Sigmoid colon (tissue), 7 donors: ENCODE data around the gene TSC2. TPM values are rescaled to one million over a fixed set of nuclear protein-coding genes. Genes with fewer than 3 reads are reported as not detected.

Experiments used
- DNase-seq: peaks from one replicate; pipeline ENCODE4 v3.0.0-alpha.2; 2019
- H3K27ac ChIP-seq, 4 donors: fragments of 200-600 bp; sonication (generic); one replicate each; pipeline ENCODE4 v1.5.1; 2016 to 2019; ENCODE audit warnings: mild to moderate bottlenecking in 1 of 4
- H3K27me3 ChIP-seq, 3 donors: fragments of 200-600 bp; sonication (generic); one replicate each; pipeline ENCODE4 v1.5.1; 2019; ENCODE audit warnings: mild to moderate bottlenecking in 1 of 3
- H3K36me3 ChIP-seq, 4 donors: fragments of 200-600 bp; sonication (generic); one replicate each; pipeline ENCODE4 v1.5.1; 2016 to 2019
- H3K4me1 ChIP-seq, 4 donors: fragments of 200-600 bp; sonication (generic); one replicate each; pipeline ENCODE4 v1.5.1; 2017 to 2019
- H3K4me3 ChIP-seq, 4 donors: fragments of 200-600 bp; sonication (generic); one replicate each; pipeline ENCODE4 v1.5.1; 2017 to 2019; ENCODE audit warnings: mild to moderate bottlenecking in 2 of 4, moderate library complexity in 1 of 4
- H3K9me3 ChIP-seq, 4 donors: fragments of 200-600 bp in 3 of 4; sonication (generic) in 3 of 4; one replicate each; pipeline versions ENCODE4 v1.5.1 to v1.6.1; 2013 to 2019
- CTCF ChIP-seq, 4 experiments: fragments of 450-650 bp in 3 of 4; fragments of 200-600 bp in 1 of 4; IDR thresholded peaks; one replicate each; pipeline ENCODE4 v1.5.1; 2016 to 2019; ENCODE audit warnings: antibody characterized with exemption in 4 of 4, mild to moderate bottlenecking in 3 of 4, moderate library complexity in 2 of 4
- EP300 ChIP-seq, 4 donors: sonication (generic); formaldehyde crosslinking; IDR thresholded peaks; one replicate each; pipeline ENCODE4 v1.6.1; 2017; ENCODE audit warnings: antibody characterized with exemption in 4 of 4
- POLR2A ChIP-seq, 2 donors: fragments of 450-650 bp; IDR thresholded peaks; one replicate each; pipeline ENCODE4 v1.6.1; 2016; ENCODE audit warnings: antibody characterized with exemption in 2 of 2, mild to moderate bottlenecking in 2 of 2, moderate library complexity in 2 of 2
- POLR2AphosphoS5 ChIP-seq, 4 donors: sonication (generic); formaldehyde crosslinking; IDR thresholded peaks; one replicate each; pipeline ENCODE4 v1.6.1; 2017; ENCODE audit warnings: antibody characterized with exemption in 4 of 4
- WGBS, 2 donors: extraction: QIAGEN DNeasy Blood & Tissue Kit; methylation state at CpG; one replicate each; pipeline ENCODE4 v1.1.7; 2013; 5-methylcytosine and 5-hydroxymethylcytosine counted together
- intact Hi-C: fragments of 100-400 bp; cut with DNase I; formaldehyde crosslinking; loops from one replicate; pipeline ENCODE4 v1.15.1; 2023
- polyA plus RNA-seq, 3 donors: library from polyadenylated mRNA; stranded (reverse); fragments of 200-250 nt; gene quantifications; one replicate each; pipeline ENCODE4 v1.2.3, GENCODE V29; 2013
- total RNA-seq, 4 donors: library from RNA; depleted of rRNA; stranded (reverse); fragments of >200 nt; gene quantifications; one replicate each; pipeline ENCODE4 v1.1.0, GENCODE V29; 2016
- donor health status: healthy with polysubstance abuse.
- donor health status: Bipolar disorder and iron deficiency.
- donor health status: healthy.

Gene TSC2
- total and polyA plus RNA-seq, 7 donors, result 16.9 to 80.9 (median 34.6) TPM

- H3K4me1 ChIP-seq, result peaks cover 0 to 5% (median 4%) of the 10 kb centered on the region in 4 donors
- intact Hi-C loops, result no loop called here
- no peak overlapping the region for H3K27ac ChIP-seq
- 96 to 97% methylated on average over 17 of the region's 17 CpGs for WGBS, 2 donors
- peaks cover 15 to 76% (median 45%) of the 10 kb centered on the region in 4 donors for H3K36me3 ChIP-seq
- TF ChIP-seq EP300 (IDR thresholded peaks at IDR 0.05), result no peak
- TF ChIP-seq CTCF (IDR thresholded peaks at IDR 0.05), result no peak
- TF ChIP-seq POLR2AphosphoS5 (IDR thresholded peaks at IDR 0.05), result no peak
- TF ChIP-seq POLR2A (IDR thresholded peaks at IDR 0.05), result no peak
- DNase-seq, result no peak
- no peaks in the 10 kb centered on the region for H3K27me3 ChIP-seq
- H3K4me3 ChIP-seq, result no peak overlapping the region
- no peaks in the 10 kb centered on the region for H3K9me3 ChIP-seq
Measured at GRCh38 chr16:2053897-2054296, 6.1 kb downstream of the TSC2 start.

GRCh38 chr16:2054543-2055245 is 6.9 kb downstream of the TSC2 start:
- H3K9me3 ChIP-seq, result no peaks in the 10 kb centered on the region
- no peak overlapping the region for H3K4me3 ChIP-seq
- DNase-seq, result no peak
- H3K4me1 ChIP-seq, result no peaks in the 10 kb centered on the region
- WGBS, 2 donors, result 28 to 80% methylated on average over 29 of the region's 29 CpGs
- H3K27ac ChIP-seq, result no peak overlapping the region
- TF ChIP-seq POLR2AphosphoS5 (IDR thresholded peaks at IDR 0.05) (no peak), EP300 (IDR thresholded peaks at IDR 0.05) (no peak), CTCF (IDR thresholded peaks at IDR 0.05) (no peak), POLR2A (IDR thresholded peaks at IDR 0.05) (no peak)
- H3K27me3 ChIP-seq, result no peaks in the 10 kb centered on the region
- intact Hi-C loops, result no loop called here
- H3K36me3 ChIP-seq, result peaks cover 15 to 82% (median 46%) of the 10 kb centered on the region in 4 donors

- TF ChIP-seq CTCF (IDR thresholded peaks at IDR 0.05) (no peak), POLR2A (IDR thresholded peaks at IDR 0.05) (no peak), POLR2AphosphoS5 (IDR thresholded peaks at IDR 0.05) (no peak), EP300 (IDR thresholded peaks at IDR 0.05) (no peak)
- intact Hi-C loops, result no loop called here
- WGBS, 2 donors, result 85 to 87% methylated on average over 15 of the region's 15 CpGs
- no peaks in the 10 kb centered on the region for H3K4me1 ChIP-seq
- no peak overlapping the region for H3K27ac ChIP-seq
- no peaks in the 10 kb centered on the region for H3K27me3 ChIP-seq
- no peak for DNase-seq
- H3K36me3 ChIP-seq, result peaks cover 6 to 82% (median 41%) of the 10 kb centered on the region in 4 donors
- no peak overlapping the region for H3K4me3 ChIP-seq
- no peaks in the 10 kb centered on the region for H3K9me3 ChIP-seq
Measured at GRCh38 chr16:2056077-2056476, 8.3 kb downstream of the TSC2 start.

GRCh38 chr16:2056681-2057407 is 9.1 kb downstream of the TSC2 start:
- Histone ChIP-seq H3K9me3 (no peaks in the 10 kb centered on the region), H3K4me1 (no peaks in the 10 kb centered on the region), H3K4me3 (no peak overlapping the region), H3K27ac (no peak overlapping the region), H3K36me3 (peaks cover 6 to 80% (median 38%) of the 10 kb centered on the region in 4 donors), H3K27me3 (no peaks in the 10 kb centered on the region)
- intact Hi-C loops, result no loop called here
- TF ChIP-seq EP300 (IDR thresholded peaks at IDR 0.05) (no peak), POLR2AphosphoS5 (IDR thresholded peaks at IDR 0.05) (no peak), CTCF (IDR thresholded peaks at IDR 0.05) (no peak), POLR2A (IDR thresholded peaks at IDR 0.05) (no peak)
- no peak for DNase-seq
- 93 to 94% methylated on average over 19 of the region's 19 CpGs for WGBS, 2 donors
